Stimulated activated naive B cell treated with anti-CD40 and anti-IgM and Interleukin-4, amounts not matched to agents 10 μg/mL and 1 μg/mL and 100 μg/mL, for 72 hours (primary cell): ENCODE measurements around the gene PCSK1N.
A peak's percentile ranks its signal among the peaks of the same experiment; 100 is the strongest.
"Not testable (repeated sequence)": the region's sequence is repeated elsewhere in the genome, so short reads cannot be mapped to it uniquely, and the experiment has no call there.

ENCODE experiments used
- ATAC-seq, 2 donors: fragments of 150-1000 bp; cut with Tn5 transposase; replicated peaks; 2 replicates each; pipeline ENCODE4 v1.10.0; 2021; ENCODE audit warnings: moderate library complexity in 1 of 2
- DNase-seq: peaks from one replicate; pipeline ENCODE4 v3.0.0; 2021
- H3K27ac Mint-ChIP-seq: one replicate; pipeline ENCODE4 v1.8.0; 2022; ENCODE audit warnings: mild to moderate bottlenecking, mixed read lengths
- H3K27me3 Mint-ChIP-seq, 2 donors: one replicate each; pipeline ENCODE4 v1.8.0; 2022; ENCODE audit warnings: mixed read lengths in 2 of 2
- H3K36me3 Mint-ChIP-seq, 2 donors: one replicate each; pipeline ENCODE4 v1.8.0; 2022; ENCODE audit warnings: mixed read lengths in 2 of 2, mild to moderate bottlenecking in 1 of 2
- H3K4me1 Mint-ChIP-seq, 2 donors: one replicate each; pipeline ENCODE4 v1.8.0; 2022; ENCODE audit warnings: mixed read lengths in 2 of 2, mild to moderate bottlenecking in 1 of 2
- H3K4me3 Mint-ChIP-seq, 2 donors: one replicate each; pipeline ENCODE4 v1.8.0; 2022; ENCODE audit warnings: mild to moderate bottlenecking in 2 of 2, mixed read lengths in 2 of 2, moderate library complexity in 1 of 2
- H3K9me3 Mint-ChIP-seq, 2 donors: one replicate each; pipeline ENCODE4 v1.8.0; 2022; ENCODE audit warnings: mixed read lengths in 2 of 2, mild to moderate bottlenecking in 1 of 2

The PCSK1N gene

DNA sequence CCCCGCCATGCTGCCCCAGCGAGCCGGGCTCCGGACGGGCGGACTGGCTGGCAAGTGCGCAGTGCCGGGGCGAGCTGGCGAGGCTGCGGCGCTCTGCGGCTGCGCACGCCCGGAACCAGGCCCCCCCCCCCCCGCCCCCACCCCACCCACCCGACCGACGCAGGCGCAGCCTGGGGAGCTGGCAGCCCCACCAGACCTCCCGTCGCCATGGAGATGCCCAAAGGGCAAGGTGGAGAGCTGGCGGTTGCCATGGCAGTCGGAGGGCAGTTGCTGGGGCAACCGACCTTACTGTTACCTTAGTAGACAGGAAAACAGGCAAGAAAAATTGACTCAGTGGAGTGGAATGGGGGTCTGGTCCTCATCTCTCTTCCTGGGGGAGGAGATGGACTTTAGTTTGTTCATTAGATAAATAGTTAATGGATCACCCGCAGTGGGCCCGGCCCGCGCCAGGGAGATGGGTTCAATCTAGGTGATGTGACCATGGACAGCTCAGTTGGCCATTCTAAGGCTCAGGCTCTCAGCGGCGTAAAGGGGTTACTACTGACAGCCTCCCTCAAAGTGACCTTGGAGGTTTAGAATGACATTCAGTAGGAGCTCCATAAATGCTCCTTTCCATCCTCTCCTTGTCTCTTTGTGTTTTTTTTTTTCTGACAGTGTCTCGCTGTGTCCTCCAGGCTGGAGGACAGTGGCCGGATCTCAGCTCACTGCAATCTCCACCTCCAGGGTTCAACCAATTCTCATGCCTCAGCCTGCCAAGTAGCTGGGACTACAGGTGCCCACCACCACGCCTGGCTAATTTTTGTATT, at the start of gene PCSK1N:
Gene PCSK1N, minus strand, starts transcription at position 87 of the 806 bp plus-strand sequence. Its CDS starts 78 bp downstream, at position 9.
- ATAC-seq, result peak; percentile 12 to 41
- DNase-seq, result no peak
- peaks cover 10 to 18% of the 10 kb centered on the region in 2 donors for H3K4me1 Mint-ChIP-seq
- H3K9me3 Mint-ChIP-seq, result no peaks in the 10 kb centered on the region
- H3K4me3 Mint-ChIP-seq, result peak within 1 kb of the TSS; percentile 51 to 75
- peaks cover 33 to 37% of the 10 kb centered on the region in 2 donors for H3K27me3 Mint-ChIP-seq
- no peak within 1 kb of the TSS for H3K27ac Mint-ChIP-seq
- H3K36me3 Mint-ChIP-seq, result no peaks in the 10 kb centered on the region

GRCh38 chrX:48883729-48884128, 48.3 kb upstream of the PCSK1N start:
- H3K27me3 Mint-ChIP-seq, result no peaks in the 10 kb centered on the region
- no peaks in the 10 kb centered on the region for H3K9me3 Mint-ChIP-seq
- DNase-seq (no peak), ATAC-seq (no peak)
- no peak overlapping the region for H3K27ac Mint-ChIP-seq
- no peaks in the 10 kb centered on the region for H3K4me1 Mint-ChIP-seq
- no peaks in the 10 kb centered on the region for H3K36me3 Mint-ChIP-seq
- no peak overlapping the region for H3K4me3 Mint-ChIP-seq

GRCh38 chrX:48876944-48877343, 41.5 kb upstream of the PCSK1N start:
- H3K9me3 Mint-ChIP-seq, DNase-seq, H3K4me1 Mint-ChIP-seq, ATAC-seq, H3K27me3 Mint-ChIP-seq, H3K27ac Mint-ChIP-seq, H3K36me3 Mint-ChIP-seq, H3K4me3 Mint-ChIP-seq: not testable (repeated sequence)

GRCh38 chrX:48872017-48872416, 36.6 kb upstream of the PCSK1N start:
- not testable (repeated sequence) for H3K36me3 Mint-ChIP-seq, H3K4me1 Mint-ChIP-seq, H3K4me3 Mint-ChIP-seq, H3K9me3 Mint-ChIP-seq, H3K27ac Mint-ChIP-seq, DNase-seq, ATAC-seq
- peaks cover 0 to 13% of the 10 kb centered on the region in 2 donors for H3K27me3 Mint-ChIP-seq

DNA sequence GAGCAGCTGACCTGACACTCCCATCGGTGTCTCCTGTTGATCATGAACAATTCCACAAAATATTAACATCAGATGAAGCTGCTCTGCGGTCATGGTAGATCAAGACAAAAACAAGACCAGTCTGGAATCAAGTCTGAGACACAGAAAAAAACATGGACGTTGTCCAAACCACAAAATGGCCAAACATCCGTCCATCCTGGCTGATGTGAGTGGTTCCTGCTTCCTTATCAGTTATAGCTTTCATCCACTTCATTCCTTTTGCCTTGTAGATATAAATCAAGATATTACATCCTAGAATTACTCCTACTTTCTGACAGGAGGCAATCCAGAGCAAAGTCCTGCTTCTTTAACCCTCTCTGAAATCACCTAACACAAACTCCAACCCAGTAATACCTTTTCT, 28.8 kb upstream of the PCSK1N start:
- H3K27me3 Mint-ChIP-seq, result peaks cover 0 to 16% of the 10 kb centered on the region in 2 donors
- no peak overlapping the region for H3K27ac Mint-ChIP-seq
- DNase-seq, result no peak
- no peak for ATAC-seq
- no peaks in the 10 kb centered on the region for H3K9me3 Mint-ChIP-seq
- no peaks in the 10 kb centered on the region for H3K4me1 Mint-ChIP-seq
- no peaks in the 10 kb centered on the region for H3K36me3 Mint-ChIP-seq
- no peak overlapping the region for H3K4me3 Mint-ChIP-seq

GRCh38 chrX:48854898-48855297, 19.5 kb upstream of the PCSK1N start:
- no peak for ATAC-seq
- H3K4me3 Mint-ChIP-seq, result no peak overlapping the region
- DNase-seq, result no peak

DNA sequence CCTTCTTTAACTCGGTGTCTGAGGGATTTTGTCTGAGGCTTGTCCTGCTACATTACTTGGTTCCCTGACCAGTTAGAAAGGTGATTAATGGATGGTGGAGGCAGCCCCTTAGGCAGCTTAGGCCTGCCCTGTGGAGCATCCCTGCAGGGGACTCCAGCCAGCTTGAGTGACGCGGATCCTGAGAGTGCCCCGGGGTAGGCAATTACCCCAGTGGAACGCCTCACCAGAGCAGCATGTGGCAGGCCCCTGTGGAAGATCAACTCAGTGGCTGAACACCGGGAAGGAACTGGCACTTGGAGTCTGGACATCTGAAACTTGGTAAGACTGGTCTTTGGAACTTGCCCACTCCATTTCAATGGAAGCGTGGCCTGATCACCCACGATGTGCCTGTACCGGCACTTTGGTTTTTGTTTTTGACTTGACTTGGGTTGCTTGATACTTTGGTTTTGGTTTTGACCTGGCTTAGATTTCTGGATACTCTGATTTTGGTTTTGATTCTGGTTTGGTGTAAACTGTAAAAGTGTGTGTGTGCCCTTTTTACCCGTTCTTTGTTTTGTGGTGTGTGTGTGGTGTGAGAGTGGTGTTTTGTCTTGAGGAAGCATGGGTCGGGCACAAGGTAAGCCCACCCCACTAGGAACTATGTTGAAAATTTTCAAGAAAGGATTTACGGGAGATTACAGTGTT, 18.9 kb upstream of the PCSK1N start:
- not testable (repeated sequence) for ATAC-seq, H3K4me1 Mint-ChIP-seq, DNase-seq, H3K9me3 Mint-ChIP-seq, H3K4me3 Mint-ChIP-seq, H3K36me3 Mint-ChIP-seq, H3K27ac Mint-ChIP-seq
- H3K27me3 Mint-ChIP-seq, result peaks cover 13 to 22% of the 10 kb centered on the region in 2 donors

More at GRCh38 chrX:48854898-48855297, 19.5 kb upstream of the PCSK1N start:
- H3K9me3 Mint-ChIP-seq, result peaks cover 3 to 5% of the 10 kb centered on the region in 2 donors
- no peak overlapping the region for H3K27ac Mint-ChIP-seq
- H3K4me1 Mint-ChIP-seq, result peaks cover 0 to 5% of the 10 kb centered on the region in 2 donors
- peaks cover 13 to 22% of the 10 kb centered on the region in 2 donors for H3K27me3 Mint-ChIP-seq
- peaks cover 0 to 2% of the 10 kb centered on the region in 2 donors for H3K36me3 Mint-ChIP-seq

DNA sequence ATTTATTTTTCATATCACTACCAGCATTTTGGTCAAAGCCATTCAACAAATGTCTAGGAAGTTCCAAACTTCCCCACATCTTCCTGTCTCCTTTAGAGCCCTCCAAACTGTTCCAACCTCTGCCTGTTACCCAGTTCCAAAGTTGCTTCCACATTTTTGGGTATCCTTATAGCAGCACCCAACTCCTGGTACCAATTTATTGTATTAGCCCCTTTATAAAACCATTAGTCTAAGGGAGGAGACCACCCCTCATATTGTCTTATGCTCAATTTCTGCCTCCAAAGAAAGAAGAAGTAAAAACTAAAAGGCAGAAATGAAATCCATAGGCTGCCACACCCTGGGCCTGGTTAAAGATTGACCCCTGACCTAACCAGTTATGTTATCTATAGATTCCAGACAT, 18.1 kb upstream of the PCSK1N start:
- H3K4me3 Mint-ChIP-seq, DNase-seq, H3K9me3 Mint-ChIP-seq, H3K36me3 Mint-ChIP-seq, ATAC-seq, H3K4me1 Mint-ChIP-seq, H3K27ac Mint-ChIP-seq: not testable (repeated sequence)
- H3K27me3 Mint-ChIP-seq, result peaks cover 16 to 22% of the 10 kb centered on the region in 2 donors

DNA sequence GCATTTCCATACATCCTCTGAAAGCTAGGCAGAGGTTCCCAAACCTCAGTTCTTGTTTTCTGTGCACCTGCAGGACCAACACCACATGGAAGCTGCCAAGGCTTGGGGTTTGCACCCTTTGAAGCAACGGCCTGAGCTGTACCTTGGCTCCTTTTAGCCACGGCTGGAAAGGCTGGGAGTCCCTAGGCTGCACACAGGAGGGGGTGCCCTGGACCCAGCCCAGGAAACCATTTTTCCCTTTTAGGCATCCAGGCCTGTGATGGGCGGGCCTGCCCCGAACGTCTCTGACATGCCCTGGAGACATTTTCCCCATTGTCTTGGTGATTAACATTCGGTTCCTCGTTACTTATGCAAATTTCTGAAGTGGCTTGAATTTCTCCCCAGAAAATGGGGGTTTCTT, 17.4 kb upstream of the PCSK1N start:
- DNase-seq, result no peak
- Mint-ChIP-seq H3K4me1 (peaks cover 0 to 5% of the 10 kb centered on the region in 2 donors), H3K9me3 (peaks cover 3 to 5% of the 10 kb centered on the region in 2 donors), H3K4me3 (no peak overlapping the region), H3K27me3 (peaks cover 16 to 22% of the 10 kb centered on the region in 2 donors), H3K36me3 (peaks cover 0 to 2% of the 10 kb centered on the region in 2 donors), H3K27ac (no peak overlapping the region)
- no peak for ATAC-seq

GRCh38 chrX:48848847-48849246, 13.4 kb upstream of the PCSK1N start:
- H3K36me3 Mint-ChIP-seq, result peaks cover 0 to 2% of the 10 kb centered on the region in 2 donors
- H3K4me3 Mint-ChIP-seq, result no peak overlapping the region
- ATAC-seq (no peak), DNase-seq (no peak)
- H3K27ac Mint-ChIP-seq, result no peak overlapping the region
- peaks cover 8 to 11% of the 10 kb centered on the region in 2 donors for H3K27me3 Mint-ChIP-seq
- peaks cover 0 to 4% of the 10 kb centered on the region in 2 donors for H3K4me1 Mint-ChIP-seq
- H3K9me3 Mint-ChIP-seq, result peaks cover 2 to 5% of the 10 kb centered on the region in 2 donors

GRCh38 chrX:48839686-48840085, 4.3 kb upstream of the PCSK1N start:
- no peak for ATAC-seq

GRCh38 chrX:48834383-48834709, 1.1 kb downstream of the PCSK1N start:
- Mint-ChIP-seq H3K27ac (no peak overlapping the region), H3K36me3 (no peaks in the 10 kb centered on the region), H3K4me3 (peak overlapping the region; percentile 51 to 75), H3K4me1 (peaks cover 10 to 22% of the 10 kb centered on the region in 2 donors), H3K9me3 (no peaks in the 10 kb centered on the region), H3K27me3 (peaks cover 40 to 41% of the 10 kb centered on the region in 2 donors)
- ATAC-seq (peak in 1 of 2 donors; percentile 23), DNase-seq (no peak)

More at GRCh38 chrX:48839686-48840085, 4.3 kb upstream of the PCSK1N start:
- Mint-ChIP-seq H3K4me3 (no peak overlapping the region), H3K36me3 (no peaks in the 10 kb centered on the region), H3K27ac (no peak overlapping the region), H3K9me3 (no peaks in the 10 kb centered on the region), H3K27me3 (peaks cover 17 to 20% of the 10 kb centered on the region in 2 donors), H3K4me1 (peaks cover 3 to 4% of the 10 kb centered on the region in 2 donors)
- no peak for DNase-seq

DNA sequence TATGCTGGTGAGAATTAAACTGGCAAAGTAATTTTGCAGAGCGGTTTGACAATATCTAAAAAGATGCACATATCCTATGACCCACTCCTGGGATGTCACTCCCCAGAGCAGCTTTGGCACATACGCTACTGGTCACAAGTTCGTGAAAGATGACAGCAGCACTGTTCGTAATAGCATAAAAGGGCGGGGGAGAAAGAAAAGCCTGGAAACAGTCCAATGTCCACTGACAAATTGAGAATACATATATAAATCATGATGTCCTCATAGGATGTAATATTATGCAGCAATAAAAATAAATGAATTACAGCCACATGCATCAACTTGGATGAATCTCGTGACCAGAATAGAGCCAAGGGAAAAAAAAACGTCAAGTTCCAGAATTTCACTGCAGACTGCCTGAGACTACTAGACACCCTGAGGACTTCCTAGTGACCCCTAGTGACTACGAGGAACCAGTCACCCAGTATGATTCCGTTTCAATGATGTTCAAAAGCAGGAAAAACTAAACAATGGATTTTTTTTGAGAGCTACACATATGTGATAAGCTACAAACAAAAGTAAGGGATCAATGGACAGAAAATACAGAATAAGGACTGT, 1.8 kb downstream of the PCSK1N start:
- DNase-seq (no peak), ATAC-seq (no peak)
- Mint-ChIP-seq H3K9me3 (no peaks in the 10 kb centered on the region), H3K27ac (no peak overlapping the region), H3K4me1 (peaks cover 10 to 22% of the 10 kb centered on the region in 2 donors), H3K4me3 (no peak overlapping the region), H3K36me3 (no peaks in the 10 kb centered on the region), H3K27me3 (peaks cover 45 to 47% of the 10 kb centered on the region in 2 donors)

DNA sequence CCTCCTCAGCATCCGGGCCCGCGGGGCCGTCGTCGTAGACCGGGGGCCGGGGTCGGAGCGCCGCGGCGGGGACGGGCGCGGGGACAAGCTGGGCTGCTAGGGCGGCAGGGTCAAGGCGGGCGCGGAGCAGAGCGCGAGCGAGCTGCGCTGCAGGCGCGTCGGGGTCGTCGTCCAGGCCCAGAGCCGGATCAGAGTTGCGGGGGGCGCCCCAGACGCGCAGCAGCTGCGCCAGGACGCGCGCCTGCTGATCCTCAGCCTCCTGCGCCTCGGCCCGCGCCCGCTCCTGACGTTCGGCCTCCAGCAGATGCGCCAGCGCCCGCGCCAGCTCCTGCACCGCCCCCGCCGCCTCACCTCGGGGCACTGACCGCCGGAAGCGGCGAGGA, 3.5 kb downstream of the PCSK1N start:
- Mint-ChIP-seq H3K9me3 (peaks cover 0 to 4% of the 10 kb centered on the region in 2 donors), H3K27me3 (peaks cover 55 to 58% of the 10 kb centered on the region in 2 donors), H3K4me3 (no peak overlapping the region), H3K4me1 (peaks cover 14 to 26% of the 10 kb centered on the region in 2 donors), H3K36me3 (peaks cover 3 to 4% of the 10 kb centered on the region in 2 donors), H3K27ac (no peak overlapping the region)
- DNase-seq (no peak), ATAC-seq (no peak)
